Daoy (cell line): Measurements from ENCODE around the gene SLC29A3. TPM values are rescaled to one million over a fixed set of nuclear protein-coding genes. Genes with fewer than 3 reads are reported as not detected.

Experiments used
- total RNA-seq: library from RNA; depleted of rRNA; stranded (reverse); fragments of >200 nt; shearing (Covaris generic); gene quantifications from 2 replicates; pipeline ENCODE4 v1.2.3, GENCODE V29; 2014; rRNA removed

SLC29A3 gene
- total RNA-seq, 1 experiment from 2014 or later = 0.63 TPM

Other genes with a start within 250 kb of the SLC29A3 start
- 4.0 and 6.0 TPM in 2 replicates for gene UNC5B, start 106.7 kb upstream of the SLC29A3 start, total RNA-seq
- gene CDH23, start 77.7 kb downstream of the SLC29A3 start, total RNA-seq = 0.21 and 0.40 TPM in 2 replicates